Activated CD4-positive, CD25-positive, alpha-beta regulatory T cell (primary cell): Measurements from ENCODE around the gene RBM19.

Source experiments
- DNase-seq, 4 experiments: peaks; one replicate each; lab custom pipeline; 2025; lab: John Stamatoyannopoulos, UW

RBM19 gene

DNA sequence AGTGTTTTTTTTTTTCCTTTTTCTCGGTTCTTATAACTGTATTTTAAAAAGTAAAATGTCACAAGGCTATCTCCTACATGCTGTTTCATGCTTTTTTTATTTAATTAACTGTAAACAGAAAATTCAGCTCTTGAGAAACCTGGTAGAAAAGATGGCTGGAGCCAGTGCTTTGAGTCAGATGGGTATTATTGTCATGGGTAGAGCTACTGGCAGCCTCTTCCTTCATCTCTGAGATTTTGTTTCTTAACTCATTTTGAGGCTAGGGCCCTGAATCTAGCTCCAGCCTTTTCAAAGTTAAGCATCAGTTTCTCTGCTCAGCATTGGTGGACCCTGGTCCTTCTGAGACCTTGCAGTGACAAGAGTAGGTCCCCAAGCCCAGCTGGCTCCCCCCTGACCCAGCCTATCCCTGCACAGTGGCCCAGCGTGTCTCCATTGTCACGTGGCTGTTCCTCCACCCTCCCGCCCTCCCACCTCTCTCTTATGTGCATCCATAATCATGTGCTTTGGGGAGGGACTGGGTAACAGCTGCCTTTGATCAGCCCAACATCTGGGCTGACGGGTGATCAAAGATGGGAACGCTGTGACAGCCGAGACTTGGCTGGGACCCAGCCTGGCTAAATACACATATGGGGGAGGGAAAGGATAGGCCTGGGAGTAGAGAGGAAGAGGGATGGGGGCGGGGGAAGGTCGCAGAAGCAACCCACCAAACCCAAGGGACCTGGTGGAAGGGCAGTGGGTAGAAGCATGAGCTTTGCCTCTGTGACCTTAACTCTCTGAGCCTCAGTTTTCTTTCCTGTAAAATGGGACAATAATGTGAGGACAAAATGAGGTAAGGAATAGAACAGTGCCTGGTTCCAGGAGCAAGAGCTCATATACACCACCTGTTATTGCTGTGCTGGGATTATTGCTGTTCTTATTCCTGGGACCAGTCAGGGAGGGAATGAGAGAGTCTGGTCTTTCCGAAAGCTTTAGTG is 24.4 kb upstream of the RBM19 start:
- DNase-seq = no peak

GRCh38 chr12:113988976-113989375 is 22.9 kb upstream of the RBM19 start:
- no peak for DNase-seq

DNA sequence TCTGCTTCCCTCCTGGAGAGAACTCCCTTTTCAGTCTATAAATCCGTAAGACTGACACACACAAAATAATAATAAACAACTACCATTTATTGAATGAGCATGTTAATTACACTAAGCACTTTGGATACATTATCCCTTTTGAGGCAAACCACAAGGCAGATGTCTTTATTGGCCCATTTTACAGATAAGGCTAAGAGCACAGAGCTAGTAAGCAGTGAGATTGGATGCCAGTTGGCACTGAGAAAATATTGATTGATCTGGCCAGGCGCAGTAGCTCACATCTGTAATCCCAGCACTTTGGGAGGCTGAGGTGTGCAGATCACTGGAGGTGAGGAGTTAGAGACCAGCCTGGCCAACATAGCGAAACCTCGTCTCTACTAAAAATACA is 21.9 kb upstream of the RBM19 start:
- DNase-seq = no peak

DNA sequence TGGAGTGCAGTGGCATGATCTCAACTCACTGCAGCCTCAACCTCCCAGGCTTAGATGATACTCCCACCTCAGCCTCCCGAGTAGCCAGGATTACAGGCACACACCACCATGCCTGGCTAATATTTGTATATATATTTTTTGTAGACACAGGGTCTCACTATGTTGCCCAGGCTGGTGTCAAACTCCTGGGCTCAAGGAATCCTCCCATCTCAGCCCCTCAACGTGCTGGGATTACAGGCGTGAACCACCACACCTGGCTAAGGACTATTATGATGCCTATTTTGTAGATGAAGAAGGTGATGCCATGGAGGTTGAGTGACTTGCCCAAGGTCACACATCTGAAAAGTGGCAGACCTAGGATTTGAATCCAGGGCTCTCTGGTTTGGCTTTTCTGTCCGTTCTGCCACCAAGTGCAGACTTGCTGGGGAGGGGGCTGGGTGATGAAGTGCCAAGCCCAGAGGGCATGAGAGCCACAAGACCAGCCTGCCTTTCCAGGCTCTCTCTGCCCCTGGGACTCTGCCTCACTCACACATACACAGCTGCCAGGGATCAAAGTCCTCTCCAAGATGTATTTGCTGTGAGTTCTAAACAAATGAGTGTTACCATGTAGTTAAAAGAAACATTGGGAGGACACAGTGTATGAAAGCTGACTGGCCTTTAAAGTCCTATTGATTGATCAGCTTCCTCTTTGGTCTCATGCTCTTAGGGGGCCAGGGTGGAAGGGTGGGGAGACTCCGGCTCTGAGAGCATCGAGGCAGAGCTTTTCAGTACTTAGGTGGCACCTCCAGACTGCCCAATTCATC is 21.3 kb upstream of the RBM19 start:
- no peak for DNase-seq

DNA sequence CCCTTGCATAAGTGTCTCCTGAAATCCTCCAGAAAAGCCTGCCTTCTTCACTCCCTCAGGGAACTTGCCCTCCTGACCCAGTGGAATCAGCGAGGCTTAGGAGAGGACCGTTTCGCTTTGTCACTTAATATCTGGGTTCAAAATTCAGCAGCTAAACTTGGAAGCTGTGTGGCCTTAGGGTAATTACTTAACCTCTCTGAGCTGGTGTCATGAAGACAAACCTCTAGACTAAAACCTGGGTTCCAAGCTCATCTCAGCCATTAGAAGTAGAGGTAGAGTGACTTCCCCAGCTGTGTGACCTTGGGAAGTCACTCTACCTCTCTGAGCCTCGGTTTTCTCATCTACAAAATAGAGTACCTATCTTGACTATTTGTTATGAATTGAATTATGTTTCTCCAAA is 18.3 kb upstream of the RBM19 start:
- DNase-seq = no peak

- DNase-seq = no peak
These were observed 17.8 kb upstream of the RBM19 start for GRCh38 chr12:113983777-113984448.

GRCh38 chr12:113983265-113983664 is 17.1 kb upstream of the RBM19 start:
- no peak for DNase-seq

DNA sequence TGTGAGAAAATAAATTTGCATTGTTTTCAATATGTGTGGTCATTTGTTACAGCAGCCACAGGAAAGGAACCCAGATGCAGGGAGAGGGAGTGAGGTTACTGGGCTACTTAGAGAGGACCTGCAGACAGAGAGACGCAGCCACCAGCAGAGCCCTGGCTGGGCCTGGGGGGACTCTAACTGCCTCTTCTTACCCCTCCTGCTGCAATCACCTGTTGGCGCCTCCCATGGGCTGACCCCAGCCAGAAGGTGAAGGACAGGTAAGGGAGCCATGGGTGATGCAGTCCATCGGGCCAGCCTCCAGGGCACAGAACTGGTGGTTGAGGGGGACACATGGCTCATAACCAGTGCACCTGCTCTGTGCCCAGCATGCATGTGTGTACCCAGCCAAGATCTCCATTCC is 15.8 kb upstream of the RBM19 start:
- no peak for DNase-seq

- no peak for DNase-seq
These were observed 14.6 kb upstream of the RBM19 start for GRCh38 chr12:113980537-113981337.

GRCh38 chr12:113980054-113980453 is 13.9 kb upstream of the RBM19 start:
- no peak for DNase-seq

DNA sequence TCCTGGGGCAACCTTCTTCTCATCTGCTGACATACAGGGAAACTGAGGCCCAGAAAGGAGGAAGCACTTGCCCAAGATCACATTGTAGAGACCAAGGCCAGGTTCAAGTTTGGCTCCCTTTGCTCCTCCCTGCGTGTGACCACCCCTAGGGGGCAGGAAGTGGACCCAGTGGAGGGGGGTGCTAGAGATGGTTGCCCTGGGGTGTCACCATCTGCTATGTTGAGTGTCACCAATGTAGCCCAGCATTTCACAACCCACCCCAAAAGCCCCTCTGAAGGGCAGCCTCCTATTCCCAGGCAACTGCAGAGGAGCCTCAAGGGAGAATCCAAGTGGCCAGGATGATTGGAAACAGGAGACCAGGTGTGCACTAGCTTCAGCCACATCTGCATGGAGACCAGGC is 12.0 kb upstream of the RBM19 start:
- no peak for DNase-seq

DNA sequence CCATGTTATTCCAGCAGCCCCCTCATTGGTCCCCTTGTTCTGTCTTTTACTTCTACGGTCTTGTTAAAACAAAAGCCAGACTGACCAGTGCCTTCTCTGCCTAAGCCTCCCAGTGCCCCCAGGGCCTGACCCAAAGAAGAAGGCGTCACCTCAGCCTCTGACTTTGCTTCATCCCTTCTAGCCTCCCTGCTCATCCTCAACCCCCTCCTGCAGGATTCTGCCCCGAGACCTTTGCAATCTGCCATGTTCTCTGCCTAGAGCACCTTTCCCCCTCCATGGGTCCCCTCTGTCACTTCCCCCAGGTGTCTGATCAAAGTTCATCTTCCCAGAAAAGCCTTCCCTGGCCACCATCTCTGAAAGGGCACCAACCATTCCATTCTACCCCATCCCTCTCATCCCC is 7.9 kb upstream of the RBM19 start:
- no peak for DNase-seq

DNA sequence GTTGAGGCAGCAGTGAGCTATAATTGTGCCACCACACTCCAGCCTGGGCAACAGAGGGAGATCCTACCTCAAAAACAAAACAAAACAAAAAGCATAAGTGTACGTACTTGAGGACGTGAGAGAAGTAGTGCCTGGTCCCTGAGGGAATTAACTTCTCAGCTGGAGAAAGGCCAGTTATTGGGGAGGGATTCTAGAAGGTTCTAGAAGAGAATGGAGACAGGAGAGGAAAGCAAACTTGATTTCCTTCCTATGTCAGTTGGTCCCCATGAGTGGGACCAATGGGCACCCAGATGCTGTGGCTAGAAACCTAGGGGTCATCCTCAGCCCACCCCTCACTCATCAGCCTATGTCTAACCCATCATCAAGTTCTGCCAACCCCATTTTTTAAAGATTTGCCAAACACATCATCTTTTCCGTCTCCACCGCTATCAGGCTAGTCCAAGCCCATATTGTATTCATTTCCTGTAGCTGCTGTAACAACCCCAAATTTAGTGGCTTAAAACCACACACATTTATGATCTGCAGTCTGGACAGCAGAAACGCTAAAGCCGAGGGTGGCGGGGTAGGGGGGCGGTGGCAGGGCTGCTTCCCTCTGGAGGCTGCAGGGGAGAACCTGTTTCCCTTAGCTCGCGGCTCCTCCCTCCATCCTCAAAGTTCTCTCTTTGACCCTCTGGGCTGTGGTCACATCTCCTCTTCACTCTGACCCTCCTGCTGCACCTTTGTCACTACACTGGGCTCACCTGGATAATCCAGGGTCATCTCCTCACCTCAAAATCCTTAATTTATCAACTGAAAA is 7.2 kb upstream of the RBM19 start:
- DNase-seq = no peak

- no peak for DNase-seq
These were observed 5.3 kb upstream of the RBM19 start for GRCh38 chr12:113971392-113971791.

DNA sequence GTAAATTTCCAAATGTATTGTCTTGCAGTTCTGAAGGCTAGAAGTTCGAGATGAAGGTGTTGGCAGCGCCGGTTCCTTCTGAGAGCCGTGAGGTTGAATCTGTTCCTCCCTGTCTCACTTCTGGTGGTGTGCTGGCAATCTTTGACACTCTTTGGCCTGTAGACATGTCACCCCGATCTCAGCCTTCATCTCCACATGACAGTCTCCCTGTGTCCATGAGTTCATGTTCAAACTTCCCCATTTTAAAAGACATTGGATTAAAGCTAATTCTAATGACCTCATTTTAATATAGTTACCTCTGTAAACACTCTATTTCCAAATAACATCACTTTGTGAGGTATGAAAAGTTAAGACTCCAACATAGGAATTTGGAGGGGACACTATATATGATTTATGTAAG is 4.1 kb upstream of the RBM19 start:
- no peak for DNase-seq

DNA sequence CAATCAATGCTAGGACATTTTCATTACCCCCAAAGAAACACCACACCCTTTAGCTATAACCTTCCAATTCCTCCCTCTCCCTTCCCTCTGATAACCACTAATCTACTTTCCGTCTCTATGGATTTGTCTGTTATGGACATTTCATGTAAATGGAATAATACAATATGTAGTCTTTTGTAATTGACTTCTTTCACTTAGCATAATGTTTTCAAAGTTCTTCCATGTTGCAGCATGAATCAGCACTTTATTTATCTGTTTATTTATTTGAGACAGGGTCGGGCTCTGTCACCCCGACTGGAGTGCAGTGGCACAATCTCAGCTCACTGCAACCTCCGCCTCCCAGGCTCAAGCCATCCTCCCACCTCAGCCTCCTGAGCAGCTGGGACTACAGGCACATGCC is 1.2 kb upstream of the RBM19 start:
- DNase-seq = no peak

GRCh38 chr12:113962733-113963132 is 3.4 kb downstream of the RBM19 start:
- no peak for DNase-seq

GRCh38 chr12:113961921-113962710 is 4.0 kb downstream of the RBM19 start:
- no peak for DNase-seq

- no peak for DNase-seq
These were observed 6.1 kb downstream of the RBM19 start for GRCh38 chr12:113960030-113960429.

- DNase-seq = no peak
These were observed 7.0 kb downstream of the RBM19 start for GRCh38 chr12:113959096-113959495.
